Panc1 (cell line): Measurements from ENCODE around the gene RILPL1. TPM values are rescaled to one million over a fixed set of nuclear protein-coding genes. Genes with fewer than 3 reads are reported as not detected.

ENCODE experiments used
- ATAC-seq: fragments of 200-7000 bp; cut with Tn5 transposase; 2 replicates; pipeline ENCODE4 v1.9.1; 2020; ENCODE audit warnings: mild to moderate bottlenecking, moderate library complexity
- BruUV-seq: library from RNA; stranded (reverse); fragments of 400-500 nt; replicated peaks from 2 replicates; lab custom pipeline; 2021; lab: Mats Ljungman, UMichigan
- CTCF ChIA-PET: fragments of 300-600 bp; sonication (Branson Sonifier 250); formaldehyde crosslinking; loops from one replicate; lab custom pipeline; 2022; ENCODE audit warnings: antibody characterized with exemption; lab: Charles Lee
- POLR2A ChIA-PET: fragments of 300-600 bp; sonication (Branson Sonifier 250); formaldehyde crosslinking; loops from one replicate; lab custom pipeline; 2022; ENCODE audit warnings: antibody characterized with exemption; lab: Charles Lee
- DNase-seq: peaks from one replicate; pipeline ENCODE4 v3.0.0-alpha.2; 2010; ENCODE audit warnings: low read depth, low spot score
- H3K27ac ChIP-seq: 2 replicates; pipeline ENCODE4 v1.5.1; 2011; ENCODE audit warnings: mild to moderate bottlenecking, low read length, inconsistent platforms
- H3K27me3 ChIP-seq: fragments of 200-500 bp; sonication (Bioruptor generic); 2 replicates; pipeline ENCODE4 v1.6.0; 2014; ENCODE audit warnings: low read length, inconsistent platforms; ENCODE audit not compliant: control insufficient read depth, insufficient read depth
- H3K36me3 ChIP-seq: fragments of 200-500 bp; sonication (Bioruptor generic); 2 replicates; pipeline ENCODE4 v1.5.1; 2014; ENCODE audit warnings: inconsistent platforms, mild to moderate bottlenecking, low read length, moderate library complexity; ENCODE audit not compliant: control insufficient read depth, insufficient read depth
- H3K4me1 ChIP-seq: 2 replicates; pipeline ENCODE4 v1.5.1; 2011; ENCODE audit warnings: inconsistent platforms, mild to moderate bottlenecking, low read length, moderate library complexity; ENCODE audit not compliant: control insufficient read depth, insufficient read depth
- H3K4me3 ChIP-seq, 2 experiments: 2 replicates each; pipeline ENCODE4 v1.5.1; 2011 to 2012; ENCODE audit warnings: low read depth in 2 of 2, low read length in 2 of 2, mild to moderate bottlenecking in 2 of 2, inconsistent platforms in 1 of 2, moderate library complexity in 1 of 2
- H3K9me3 ChIP-seq: fragments of 200-500 bp; sonication (Bioruptor generic); 2 replicates; pipeline ENCODE4 v1.5.1; 2014; ENCODE audit warnings: low read depth, mild to moderate bottlenecking, inconsistent platforms, low read length, moderate library complexity; ENCODE audit not compliant: control insufficient read depth, insufficient read depth
- CTCF ChIP-seq: fragments of 450-650 bp; IDR thresholded peaks from 2 replicates; pipeline ENCODE4 v1.5.1; 2017; ENCODE audit warnings: mild to moderate bottlenecking
- POLR2AphosphoS5 ChIP-seq: IDR thresholded peaks from 2 replicates; pipeline ENCODE4 v1.6.1; 2012; ENCODE audit warnings: mild to moderate bottlenecking, low read depth, low read length, moderate library complexity
- REST ChIP-seq, 2 experiments: IDR thresholded peaks; 2 replicates each; pipeline ENCODE4 v1.6.1; 2011 to 2012; ENCODE audit warnings: low read depth in 2 of 2, control low read depth in 1 of 2, low read length in 1 of 2, mild to moderate bottlenecking in 1 of 2, moderate library complexity in 1 of 2; ENCODE audit not compliant: insufficient read depth in 1 of 2
- SIN3A ChIP-seq: IDR thresholded peaks from 2 replicates; pipeline ENCODE4 v1.6.1; 2012; ENCODE audit warnings: low read depth, mild to moderate bottlenecking, low read length, moderate library complexity, borderline replicate concordance; ENCODE audit not compliant: insufficient read depth
- TCF7L2 ChIP-seq: IDR thresholded peaks from 2 replicates; pipeline ENCODE4 v1.6.1; 2011; ENCODE audit warnings: mild to moderate bottlenecking, low read depth, low read length, inconsistent platforms
- in situ Hi-C: cut with HindIII; loops from 2 replicates; pipeline ENCODE4 v1.10.0; 2016; ENCODE audit warnings: low sequenced_read_pairs, low pct_unique_long_range_greater_than_20kb
- intact Hi-C: fragments of 100-400 bp; cut with micrococcal nuclease; formaldehyde crosslinking; loops from one replicate; pipeline ENCODE4 v1.10.0; 2022; ENCODE audit not compliant: unreplicated experiment
- total RNA-seq: library from RNA; stranded (reverse); gene quantifications from one replicate; pipeline ENCODE4 v1.2.1, GENCODE V29; 2021; ENCODE audit not compliant: unreplicated experiment

RILPL1 gene
- total RNA-seq, 1 experiment from 2014 or later, result 16.2 TPM

GRCh38 chr12:123485756-123486155, 47.8 kb downstream of the RILPL1 start:
- DNase-seq (no peak), ATAC-seq (no peak)
- BruUV-seq, result no TSS peak
- in situ Hi-C loops (no loop called here), intact Hi-C loops (no loop called here)
- CTCF ChIA-PET, result interaction anchor here (0.6 kb wide), 1 partner anchor 146 kb away, joined by 9 read pairs; no protein-coding TSS in a partner anchor
- Histone ChIP-seq H3K4me1 (no peaks in the 10 kb centered on the region), H3K4me3 (no peak overlapping the region), H3K9me3 (no peaks in the 10 kb centered on the region), H3K27ac (no peak overlapping the region), H3K36me3 (no peaks in the 10 kb centered on the region), H3K27me3 (no peaks in the 10 kb centered on the region)
- POLR2A ChIA-PET, result no interaction called here
- no peak for TF ChIP-seq SIN3A
- no peak for TF ChIP-seq TCF7L2
- no peak for TF ChIP-seq REST (IDR thresholded peaks at IDR 0.05; ENCODE audit: insufficient read depth in 1 of 2, low read depth in 2 of 2, low read length in 1 of 2)
- no peak for TF ChIP-seq CTCF
- TF ChIP-seq POLR2AphosphoS5, result no peak

GRCh38 chr12:123483602-123484248, 49.8 kb downstream of the RILPL1 start:
- no TSS peak for BruUV-seq
- DNase-seq (no peak), ATAC-seq (no peak)
- Histone ChIP-seq H3K36me3 (no peaks in the 10 kb centered on the region), H3K27ac (no peak overlapping the region), H3K4me3 (no peak overlapping the region), H3K27me3 (no peaks in the 10 kb centered on the region), H3K4me1 (no peaks in the 10 kb centered on the region), H3K9me3 (no peaks in the 10 kb centered on the region)
- ChIA-PET CTCF (no interaction called here), POLR2A (interaction anchor here (0.6 to 0.8 kb wide), 2 partner anchors 27 to 98 kb away, joined by 3 to 7 read pairs; no protein-coding TSS in a partner anchor)
- TF ChIP-seq CTCF (no peak), SIN3A (no peak), POLR2AphosphoS5 (no peak), REST (IDR thresholded peaks at IDR 0.05; ENCODE audit: insufficient read depth in 1 of 2, low read depth in 2 of 2, low read length in 1 of 2) (no peak), TCF7L2 (no peak)
- intact Hi-C loops, result no loop called here
- in situ Hi-C loops, result no loop called here
